Endothelial cell of umbilical vein (primary cell): Measurements from ENCODE around the gene CTRB2.
A peak's percentile ranks its signal among the peaks of the same experiment; 100 is the strongest.

Experiments
- CTCF ChIP-seq, 2 donors: IDR thresholded peaks; 1 replicate in 1 of 2; 2 replicates in 1 of 2; pipeline ENCODE4 v1.5.1; 2011; ENCODE audit warnings: low read length in 2 of 2, mild to moderate bottlenecking in 2 of 2, moderate library complexity in 2 of 2, control low read depth in 1 of 2, inconsistent platforms in 1 of 2, low read depth in 1 of 2; ENCODE audit not compliant: insufficient read depth in 1 of 2; ENCODE audit errors: extremely low read depth in 1 of 2
- FOS ChIP-seq: IDR thresholded peaks from 2 replicates; pipeline ENCODE4 v1.6.1; 2011; ENCODE audit warnings: mild to moderate bottlenecking, low read length, moderate library complexity, borderline replicate concordance; ENCODE audit not compliant: insufficient read depth
- JUN ChIP-seq: IDR thresholded peaks from 2 replicates; pipeline ENCODE4 v1.6.1; 2011; ENCODE audit warnings: borderline replicate concordance, low read depth; ENCODE audit not compliant: insufficient read length, insufficient read depth
- POLR2A ChIP-seq: IDR thresholded peaks from 2 replicates; pipeline ENCODE4 v1.6.1; 2012; ENCODE audit warnings: low read depth, mild to moderate bottlenecking, control low read depth, low read length

- TF ChIP-seq POLR2A (no peak), CTCF (IDR thresholded peaks at IDR 0.05; ENCODE audit: extremely low read depth in 1 of 2, insufficient read depth in 1 of 2, low read depth in 1 of 2, low read length in 2 of 2) (peak in 1 of 2 donors; percentile 22), JUN (no peak), FOS (no peak)
These were observed 49.2 kb upstream of the CTRB2 start for GRCh38 chr16:75256059-75256571.
